Measurements from ENCODE around the gene C1orf159.

C1orf159 gene

GRCh38 chr1:1039145-1039910, 76.6 kb downstream of the C1orf159 start:
- no peak for DNase-seq (ENCODE audit: low read depth, low spot score)

- no peak for DNase-seq (ENCODE audit: low read depth, low spot score)
Measured at GRCh38 chr1:1038694-1039093, 77.2 kb downstream of the C1orf159 start.

GRCh38 chr1:1037366-1038327, 78.2 kb downstream of the C1orf159 start:
- DNase-seq (ENCODE audit: low read depth, low spot score): no peak

GRCh38 chr1:1035291-1035943, 80.5 kb downstream of the C1orf159 start:
- no peak for DNase-seq (ENCODE audit: low read depth, low spot score)

- DNase-seq (ENCODE audit: low read depth, low spot score): no peak
Measured at GRCh38 chr1:1034439-1034781, 81.5 kb downstream of the C1orf159 start.

GRCh38 chr1:1033731-1034438, 82.0 kb downstream of the C1orf159 start:
- DNase-seq (ENCODE audit: low read depth, low spot score): no peak

GRCh38 chr1:1033009-1033587, 82.8 kb downstream of the C1orf159 start:
- peak; percentile 93 for DNase-seq (ENCODE audit: low read depth, low spot score)

- DNase-seq (ENCODE audit: low read depth, low spot score): no peak
Measured at GRCh38 chr1:1032424-1032823, 83.5 kb downstream of the C1orf159 start.
